ENCODE measurements around the gene MAST2. TPM values are rescaled to one million over a fixed set of nuclear protein-coding genes. Genes with fewer than 3 reads are reported as not detected.
"Not testable (repeated sequence)": the region's sequence is repeated elsewhere in the genome, so short reads cannot be mapped to it uniquely, and the experiment has no call there.

Gene MAST2
- total RNA-seq, 1 experiment from 2014 or later: 77.0 TPM

GRCh38 chr1:45836451-45836850 is 33.0 kb downstream of the MAST2 start:
- in situ Hi-C loops (cut with HindIII; ENCODE audit: low pct_unique_long_range_greater_than_20kb, low sequenced_read_pairs): no loop called here
- ChIA-PET POLR2A (no interaction called here), CTCF (no interaction called here)

GRCh38 chr1:45836861-45837260 is 33.4 kb downstream of the MAST2 start:
- CTCF ChIA-PET; in situ Hi-C loops (cut with HindIII; ENCODE audit: low pct_unique_long_range_greater_than_20kb, low sequenced_read_pairs): not testable (repeated sequence)

More at GRCh38 chr1:45836451-45836850, 33.0 kb downstream of the MAST2 start:
- no peak overlapping the region for H3K27ac ChIP-seq (ENCODE audit: low read length)
- H3K27me3 ChIP-seq (ENCODE audit: control insufficient read depth, insufficient read depth, low read length): no peaks in the 10 kb centered on the region
- BruUV-seq (replicated peaks): no TSS peak
- H3K36me3 ChIP-seq (ENCODE audit: control insufficient read depth, insufficient read depth, low read length): no peaks in the 10 kb centered on the region
- no peaks in the 10 kb centered on the region for H3K9me3 ChIP-seq (ENCODE audit: control insufficient read depth, insufficient read depth, low read depth, low read length)
- H3K4me1 ChIP-seq (ENCODE audit: control insufficient read depth, insufficient read depth, low read length): no peaks in the 10 kb centered on the region
- TF ChIP-seq CTCF (IDR thresholded peaks at IDR 0.05): no peak
- no peak for TF ChIP-seq REST (IDR thresholded peaks at IDR 0.05; ENCODE audit: insufficient read depth in 1 of 2, low read depth in 2 of 2, low read length in 1 of 2)
- no peak for TF ChIP-seq SIN3A (IDR thresholded peaks at IDR 0.05; ENCODE audit: borderline replicate concordance, insufficient read depth, low read depth, low read length)
- TF ChIP-seq TCF7L2 (IDR thresholded peaks at IDR 0.05; ENCODE audit: low read depth, low read length): no peak
- TF ChIP-seq POLR2AphosphoS5 (IDR thresholded peaks at IDR 0.05; ENCODE audit: low read depth, low read length): no peak
- DNase-seq (ENCODE audit: low read depth, low spot score) (no peak), ATAC-seq (no peak)
- no peak overlapping the region for H3K4me3 ChIP-seq (ENCODE audit: low read depth in 2 of 2, low read length in 2 of 2)
- intact Hi-C loops (cut with micrococcal nuclease; ENCODE audit: unreplicated experiment): no loop called here

DNA sequence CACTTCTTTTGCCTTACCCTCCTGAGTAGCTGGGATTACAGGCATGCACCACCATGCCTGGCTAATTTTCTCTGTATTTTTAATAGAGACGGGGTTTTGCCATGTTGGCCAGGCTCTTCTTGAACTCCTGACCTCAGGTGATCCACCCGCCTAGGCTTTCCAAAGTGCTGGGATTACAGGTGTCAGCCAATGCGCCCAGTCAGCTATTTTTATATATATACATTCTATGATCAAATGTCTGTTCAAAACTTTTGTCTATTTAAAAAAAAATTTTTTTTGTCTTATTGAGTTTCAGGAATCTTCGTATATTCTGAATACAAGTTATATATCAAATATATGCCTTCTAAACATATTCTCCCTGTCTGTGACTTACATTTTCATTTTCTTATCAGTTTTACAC is 34.9 kb downstream of the MAST2 start:
- H3K4me1 ChIP-seq (ENCODE audit: control insufficient read depth, insufficient read depth, low read length); POLR2A ChIA-PET; ATAC-seq; H3K4me3 ChIP-seq (ENCODE audit: low read depth in 2 of 2, low read length in 2 of 2); H3K36me3 ChIP-seq (ENCODE audit: control insufficient read depth, insufficient read depth, low read length); BruUV-seq (replicated peaks); H3K9me3 ChIP-seq (ENCODE audit: control insufficient read depth, insufficient read depth, low read depth, low read length); intact Hi-C loops (cut with micrococcal nuclease; ENCODE audit: unreplicated experiment); in situ Hi-C loops (cut with HindIII; ENCODE audit: low pct_unique_long_range_greater_than_20kb, low sequenced_read_pairs); H3K27ac ChIP-seq (ENCODE audit: low read length); H3K27me3 ChIP-seq (ENCODE audit: control insufficient read depth, insufficient read depth, low read length); CTCF ChIA-PET; DNase-seq (ENCODE audit: low read depth, low spot score): not testable (repeated sequence)

More at GRCh38 chr1:45836861-45837260, 33.4 kb downstream of the MAST2 start:
- H3K4me3 ChIP-seq (ENCODE audit: low read depth in 2 of 2, low read length in 2 of 2); H3K27me3 ChIP-seq (ENCODE audit: control insufficient read depth, insufficient read depth, low read length); H3K4me1 ChIP-seq (ENCODE audit: control insufficient read depth, insufficient read depth, low read length); H3K27ac ChIP-seq (ENCODE audit: low read length); DNase-seq (ENCODE audit: low read depth, low spot score); H3K9me3 ChIP-seq (ENCODE audit: control insufficient read depth, insufficient read depth, low read depth, low read length); POLR2A ChIA-PET; intact Hi-C loops (cut with micrococcal nuclease; ENCODE audit: unreplicated experiment); H3K36me3 ChIP-seq (ENCODE audit: control insufficient read depth, insufficient read depth, low read length); BruUV-seq (replicated peaks): not testable (repeated sequence)
- 0 out of 2 replicates have a peak, but pooled peaks have one; percentile 21 for ATAC-seq
